IMR-90 (cell line): ENCODE results near the gene TRIM40. TPM values are rescaled to one million over a fixed set of nuclear protein-coding genes. Genes with fewer than 3 reads are reported as not detected.

ENCODE experiments used
- ATAC-seq: fragments of 200-7000 bp; cut with Tn5 transposase; 2 replicates; pipeline ENCODE4 v1.9.1; 2020; ENCODE audit warnings: low read depth, mild to moderate bottlenecking, moderate library complexity
- BruUV-seq: library from RNA; stranded (reverse); fragments of 400-500 nt; replicated peaks from 2 replicates; lab custom pipeline; 2021; lab: Mats Ljungman, UMichigan
- CTCF ChIA-PET: fragments of 300-600 bp; formaldehyde crosslinking; extraction: SDS; loops from one replicate; lab custom pipeline; 2021; ENCODE audit warnings: antibody characterized with exemption; lab: Yijun Ruan, JAX
- POLR2A ChIA-PET: fragments of 300-600 bp; sonication (Branson Sonifier 250); formaldehyde crosslinking; loops from one replicate; lab custom pipeline; 2022; ENCODE audit warnings: antibody characterized with exemption; ENCODE audit not compliant: unreplicated experiment; lab: Charles Lee
- DNase-seq: peaks from one replicate; pipeline ENCODE4 v3.0.0; 2013
- H2AFZ ChIP-seq: replicated peaks from 2 replicates; pipeline ENCODE3; 2013; ENCODE audit warnings: low read length, mild to moderate bottlenecking; ENCODE audit not compliant: poor library complexity
- H2AK5ac ChIP-seq: 2 replicates; pipeline ENCODE4 v1.6.1; 2013; ENCODE audit warnings: low read depth, low read length, inconsistent platforms
- H2AK9ac ChIP-seq: replicated peaks from 2 replicates; pipeline ENCODE3; 2013; ENCODE audit warnings: mild to moderate bottlenecking, low read depth, low read length, moderate library complexity; ENCODE audit not compliant: poor library complexity
- H2BK120ac ChIP-seq: 2 replicates; pipeline ENCODE4 v1.6.1; 2013; ENCODE audit warnings: low read depth, low read length, inconsistent platforms
- H2BK15ac ChIP-seq: 3 replicates; pipeline ENCODE4 v1.6.1; 2013; ENCODE audit warnings: low read depth, low read length, inconsistent platforms
- H2BK20ac ChIP-seq: 2 replicates; pipeline ENCODE4 v1.6.1; 2013; ENCODE audit warnings: low read depth, mild to moderate bottlenecking, inconsistent platforms, low read length, moderate library complexity
- H2BK5ac ChIP-seq: 2 replicates; pipeline ENCODE4 v1.6.1; 2013; ENCODE audit warnings: mild to moderate bottlenecking, low read depth, low read length, inconsistent platforms; ENCODE audit not compliant: poor library complexity, severe bottlenecking
- H3K14ac ChIP-seq: replicated peaks from 2 replicates; pipeline ENCODE4 v1.6.1; 2013; ENCODE audit warnings: low read depth, low read length, inconsistent platforms
- H3K18ac ChIP-seq: 2 replicates; pipeline ENCODE4 v1.6.1; 2013; ENCODE audit warnings: low read depth, low read length, control low read depth
- H3K23ac ChIP-seq: 2 replicates; pipeline ENCODE4 v1.6.1; 2013; ENCODE audit warnings: low read depth, low read length, inconsistent platforms
- H3K27ac ChIP-seq: 2 replicates; pipeline ENCODE4 v1.5.1; 2013; ENCODE audit warnings: mild to moderate bottlenecking, control low read depth, low read length; ENCODE audit not compliant: insufficient read depth
- H3K27me3 ChIP-seq: 2 replicates; pipeline ENCODE4 v1.6.1; 2013; ENCODE audit warnings: low read length; ENCODE audit not compliant: control insufficient read depth, insufficient read depth
- H3K36me3 ChIP-seq: 2 replicates; pipeline ENCODE4 v1.6.1; 2013; ENCODE audit warnings: low read length, mixed read lengths; ENCODE audit not compliant: control insufficient read depth, insufficient read depth
- H3K4ac ChIP-seq: 2 replicates; pipeline ENCODE4 v1.6.1; 2013; ENCODE audit warnings: low read depth, low read length, inconsistent platforms
- H3K4me1 ChIP-seq: 2 replicates; pipeline ENCODE4 v1.6.1; 2013; ENCODE audit warnings: low read length, mixed read lengths; ENCODE audit not compliant: control insufficient read depth, insufficient read depth
- H3K4me2 ChIP-seq: 2 replicates; pipeline ENCODE4 v1.6.1; 2013; ENCODE audit warnings: low read depth, mild to moderate bottlenecking, control low read depth, low read length, moderate library complexity
- H3K4me3 ChIP-seq: 2 replicates; pipeline ENCODE4 v1.5.1; 2013; ENCODE audit warnings: low read depth, mild to moderate bottlenecking, control low read depth, low read length, moderate library complexity; ENCODE audit not compliant: insufficient read depth
- H3K56ac ChIP-seq: 2 replicates; pipeline ENCODE4 v1.6.1; 2013; ENCODE audit warnings: low read length, inconsistent platforms; ENCODE audit not compliant: insufficient read depth; ENCODE audit errors: extremely low read depth
- H3K79me1 ChIP-seq, 2 experiments: 2 replicates each; pipeline ENCODE4 v1.6.1; 2013; ENCODE audit warnings: low read length in 2 of 2, inconsistent platforms in 1 of 2, low read depth in 1 of 2
- H3K9ac ChIP-seq: 2 replicates; pipeline ENCODE4 v1.6.1; 2013; ENCODE audit warnings: low read depth, low read length, control low read depth
- H3K9me1 ChIP-seq: 2 replicates; pipeline ENCODE4 v1.6.1; 2013; ENCODE audit warnings: low read length, inconsistent platforms; ENCODE audit not compliant: insufficient read depth
- H3K9me3 ChIP-seq: 2 replicates; pipeline ENCODE4 v1.6.1; 2013; ENCODE audit warnings: low read length; ENCODE audit not compliant: control insufficient read depth, insufficient read depth
- H4K20me1 ChIP-seq: 2 replicates; pipeline ENCODE4 v1.6.1; 2013; ENCODE audit warnings: low read length, inconsistent platforms; ENCODE audit not compliant: insufficient read depth
- H4K5ac ChIP-seq: 2 replicates; pipeline ENCODE4 v1.6.1; 2013; ENCODE audit warnings: mild to moderate bottlenecking, low read depth, low read length, control low read depth
- H4K8ac ChIP-seq, 2 experiments: 2 replicates each; pipeline ENCODE4 v1.6.1; 2013; ENCODE audit warnings: low read depth in 2 of 2, low read length in 2 of 2, control low read depth in 1 of 2, inconsistent platforms in 1 of 2
- H4K91ac ChIP-seq: 2 replicates; pipeline ENCODE4 v1.6.1; 2013; ENCODE audit warnings: low read depth, low read length, inconsistent platforms; ENCODE audit not compliant: insufficient read depth
- BHLHE40 ChIP-seq: fragments of 150-350 bp; IDR thresholded peaks from 2 replicates; pipeline ENCODE4 v1.6.1; 2016; ENCODE audit warnings: mild to moderate bottlenecking, low read depth, low read length
- WGBS, 2 experiments: methylation state at CpG; one replicate each; pipeline versions ENCODE4 v1.1.5 to v1.1.7; 2013; ENCODE audit warnings: missing lambda C conversion rate in 2 of 2; ENCODE audit not compliant: insufficient read length in 1 of 2; ENCODE audit errors: extremely low coverage in 2 of 2; 5-methylcytosine and 5-hydroxymethylcytosine counted together
- dilution Hi-C: fragments of 300-500 bp; cut with HindIII; formaldehyde crosslinking; loops from one replicate; pipeline ENCODE4 v1.14.3; 2018; ENCODE audit warnings: low sequenced_read_pairs; ENCODE audit not compliant: unreplicated experiment
- in situ Hi-C: fragments of 300-500 bp; cut with MboI; formaldehyde crosslinking; loops from 3 replicates; pipeline ENCODE4 v1.14.3; 2019; ENCODE audit warnings: low sequenced_read_pairs, inconsistent platforms, mixed read lengths
- intact Hi-C: fragments of 100-400 bp; cut with micrococcal nuclease; formaldehyde crosslinking; loops from 2 replicates; pipeline ENCODE4 v1.10.0; 2022
- polyA plus RNA-seq, 3 experiments: library from polyadenylated mRNA; depleted of rRNA; stranded (reverse); fragments of >200 nt; gene quantifications; 2 replicates each; pipeline ENCODE4 v1.2.3, GENCODE V29; 2012; ENCODE audit warnings: low replicate concordance in 1 of 3
- total RNA-seq: library from RNA; depleted of rRNA; stranded (reverse); fragments of >200 nt; gene quantifications from 2 replicates; pipeline ENCODE4 v1.2.3, GENCODE V29; 2012
- TF ChIP-seq, protein P1 (sequence below): conservative IDR thresholded peaks from 2 replicates; pipeline ENCODE4 v1.5.1; 2012; ENCODE audit warnings: mild to moderate bottlenecking, low read depth, low read length, improper control_type of control experiment

The TRIM40 gene
- total and polyA plus RNA-seq, 2 of the 4 experiments (the other 2 are of a cell fraction), result not detected

DNA sequence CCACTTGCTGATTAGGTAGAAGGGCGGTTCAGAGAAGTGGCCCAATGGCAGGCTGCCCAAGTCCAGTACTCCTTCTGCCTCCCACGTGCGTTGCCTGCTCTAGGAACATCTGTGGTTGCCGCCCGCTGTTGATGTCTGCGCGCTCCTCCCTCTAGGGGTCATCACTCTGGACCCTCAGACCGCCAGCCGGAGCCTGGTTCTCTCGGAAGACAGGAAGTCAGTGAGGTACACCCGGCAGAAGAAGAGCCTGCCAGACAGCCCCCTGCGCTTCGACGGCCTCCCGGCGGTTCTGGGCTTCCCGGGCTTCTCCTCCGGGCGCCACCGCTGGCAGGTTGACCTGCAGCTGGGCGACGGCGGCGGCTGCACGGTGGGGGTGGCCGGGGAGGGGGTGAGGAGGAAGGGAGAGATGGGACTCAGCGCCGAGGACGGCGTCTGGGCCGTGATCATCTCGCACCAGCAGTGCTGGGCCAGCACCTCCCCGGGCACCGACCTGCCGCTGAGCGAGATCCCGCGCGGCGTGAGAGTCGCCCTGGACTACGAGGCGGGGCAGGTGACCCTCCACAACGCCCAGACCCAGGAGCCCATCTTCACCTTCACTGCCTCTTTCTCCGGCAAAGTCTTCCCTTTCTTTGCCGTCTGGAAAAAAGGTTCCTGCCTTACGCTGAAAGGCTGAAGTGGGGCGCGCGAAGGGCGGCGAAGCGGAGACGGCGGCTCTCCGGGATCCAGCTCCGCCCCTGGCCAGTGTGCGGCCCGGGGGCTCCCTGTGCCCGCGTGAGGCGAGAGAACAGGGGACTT is 35.9 kb downstream of the TRIM40 start:
- ATAC-seq (peak; percentile 40), DNase-seq (no peak)
- no peak overlapping the region for H3K9ac ChIP-seq
- 1% methylated on average over 15 of the region's 62 CpGs; no CpG with 5 or more reads in 1 of the 2 experiments for WGBS, 2 experiments
- H3K27me3 ChIP-seq, result peaks cover 60% of the 10 kb centered on the region
- no peaks in the 10 kb centered on the region for H3K9me3 ChIP-seq
- no peak overlapping the region for H4K5ac ChIP-seq
- no peak for TF ChIP-seq BHLHE40
- TF ChIP-seq, protein P1, sequence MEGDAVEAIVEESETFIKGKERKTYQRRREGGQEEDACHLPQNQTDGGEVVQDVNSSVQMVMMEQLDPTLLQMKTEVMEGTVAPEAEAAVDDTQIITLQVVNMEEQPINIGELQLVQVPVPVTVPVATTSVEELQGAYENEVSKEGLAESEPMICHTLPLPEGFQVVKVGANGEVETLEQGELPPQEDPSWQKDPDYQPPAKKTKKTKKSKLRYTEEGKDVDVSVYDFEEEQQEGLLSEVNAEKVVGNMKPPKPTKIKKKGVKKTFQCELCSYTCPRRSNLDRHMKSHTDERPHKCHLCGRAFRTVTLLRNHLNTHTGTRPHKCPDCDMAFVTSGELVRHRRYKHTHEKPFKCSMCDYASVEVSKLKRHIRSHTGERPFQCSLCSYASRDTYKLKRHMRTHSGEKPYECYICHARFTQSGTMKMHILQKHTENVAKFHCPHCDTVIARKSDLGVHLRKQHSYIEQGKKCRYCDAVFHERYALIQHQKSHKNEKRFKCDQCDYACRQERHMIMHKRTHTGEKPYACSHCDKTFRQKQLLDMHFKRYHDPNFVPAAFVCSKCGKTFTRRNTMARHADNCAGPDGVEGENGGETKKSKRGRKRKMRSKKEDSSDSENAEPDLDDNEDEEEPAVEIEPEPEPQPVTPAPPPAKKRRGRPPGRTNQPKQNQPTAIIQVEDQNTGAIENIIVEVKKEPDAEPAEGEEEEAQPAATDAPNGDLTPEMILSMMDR, result no peak
- in situ Hi-C loops (no loop called here), intact Hi-C loops (no loop called here), dilution Hi-C loops (no loop called here)
- no TSS peak for BruUV-seq
- no peaks in the 10 kb centered on the region for H4K20me1 ChIP-seq
- no peaks in the 10 kb centered on the region for H3K36me3 ChIP-seq
- H3K18ac ChIP-seq, result no peak overlapping the region
- H3K14ac ChIP-seq, result no peak overlapping the region
- H2BK120ac ChIP-seq, result no peak overlapping the region
- H3K27ac ChIP-seq, result no peak overlapping the region
- H2BK15ac ChIP-seq, result no peak overlapping the region
- POLR2A ChIA-PET, result no interaction called here
- H4K8ac ChIP-seq, result no peak overlapping the region
- H2AFZ ChIP-seq, result peak overlapping the region; percentile 76
- H3K9me1 ChIP-seq, result no peaks in the 10 kb centered on the region
- no peak overlapping the region for H3K23ac ChIP-seq
- H3K4me1 ChIP-seq, result no peaks in the 10 kb centered on the region
- CTCF ChIA-PET, result no interaction called here
- H3K4me2 ChIP-seq, result no peak overlapping the region; the same call in 1 of the 2 replicates
- H3K4me3 ChIP-seq, result no peak overlapping the region
- no peak overlapping the region for H2BK5ac ChIP-seq
- H2BK20ac ChIP-seq, result no peak overlapping the region
- H2AK9ac ChIP-seq, result no peak overlapping the region
- H3K4ac ChIP-seq, result no peak overlapping the region
- no peak overlapping the region for H3K56ac ChIP-seq
- no peak overlapping the region for H4K91ac ChIP-seq
- H3K79me1 ChIP-seq, result no peaks in the 10 kb centered on the region
- no peak overlapping the region for H2AK5ac ChIP-seq
